ENCODE results near the gene SP3. TPM values are rescaled to one million over a fixed set of nuclear protein-coding genes. Genes with fewer than 3 reads are reported as not detected.

SP3 gene
- total RNA-seq, 1 donor from 2014 or later: 71.2 TPM

DNA sequence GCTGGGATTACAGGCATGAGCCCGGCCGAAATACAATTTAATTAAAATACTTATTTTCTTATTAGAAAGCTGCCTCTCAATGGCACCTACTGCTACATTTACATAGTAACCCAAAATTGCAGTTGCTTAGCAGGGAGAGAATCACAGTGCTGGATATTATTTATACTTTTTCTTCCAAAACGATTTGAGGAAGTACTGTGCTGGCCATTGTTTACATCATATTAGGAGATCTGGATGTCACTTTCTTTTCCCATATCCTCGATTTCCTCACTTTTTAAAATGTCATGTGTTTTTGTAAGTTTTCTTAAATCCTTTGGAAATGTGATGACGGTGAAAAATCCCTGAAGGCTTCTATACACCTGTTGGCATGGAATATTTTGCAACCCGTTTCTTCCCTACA lies 3.4 kb upstream of the SP3 start:
- DNase-seq (ENCODE audit: low read depth in 2 of 2): no peak

- no peak for DNase-seq (ENCODE audit: low read depth in 2 of 2)
Observed at GRCh38 chr2:173966274-173967098, 1.3 kb upstream of the SP3 start.

GRCh38 chr2:173964565-173965371 lies 405 bp downstream of the SP3 start:
- DNase-seq (ENCODE audit: low read depth in 2 of 2): peak; percentile 61 to 91

DNA sequence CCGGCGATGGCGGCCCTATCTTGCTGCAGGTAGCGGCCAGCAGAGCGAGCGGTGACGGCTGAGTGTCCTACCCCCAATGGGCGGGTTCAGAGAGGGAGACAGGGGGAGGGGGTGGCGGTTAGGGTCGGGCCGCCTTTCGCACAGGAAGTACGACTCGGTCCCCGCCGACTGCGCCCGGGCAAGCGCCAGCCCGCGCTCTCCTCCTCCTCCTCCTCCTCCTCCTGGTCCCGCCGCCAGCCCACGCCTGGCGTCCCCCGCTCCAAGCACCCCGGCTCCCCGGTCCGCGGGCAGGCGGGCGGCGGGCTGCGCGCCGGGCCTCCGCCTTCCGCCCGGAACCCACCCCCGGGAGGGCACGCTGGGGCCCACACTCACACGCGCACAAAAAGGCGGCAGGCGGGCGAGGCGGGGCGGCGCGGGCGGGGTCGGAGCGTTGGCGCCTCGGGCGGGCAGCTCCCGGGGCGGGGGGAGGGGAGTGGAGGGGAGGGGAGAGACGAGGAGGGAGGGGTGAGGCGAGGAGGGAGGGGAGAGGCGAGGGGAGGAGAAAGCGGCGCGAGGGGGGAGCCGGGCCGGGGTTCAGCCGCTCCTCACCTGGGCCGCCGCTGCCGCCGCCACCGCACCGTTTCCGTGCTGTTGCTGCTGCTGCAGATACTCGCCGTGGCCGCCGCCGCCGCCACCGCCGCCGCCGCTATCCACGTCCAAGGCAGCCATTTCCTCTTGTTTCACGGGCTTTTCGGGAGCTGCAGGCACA lies 1.2 kb downstream of the SP3 start:
- peak; percentile 70 to 91 for DNase-seq (ENCODE audit: low read depth in 2 of 2)

GRCh38 chr2:173963323-173963816 lies 1.8 kb downstream of the SP3 start:
- DNase-seq (ENCODE audit: low read depth in 2 of 2): peak; percentile 45 to 66

DNA sequence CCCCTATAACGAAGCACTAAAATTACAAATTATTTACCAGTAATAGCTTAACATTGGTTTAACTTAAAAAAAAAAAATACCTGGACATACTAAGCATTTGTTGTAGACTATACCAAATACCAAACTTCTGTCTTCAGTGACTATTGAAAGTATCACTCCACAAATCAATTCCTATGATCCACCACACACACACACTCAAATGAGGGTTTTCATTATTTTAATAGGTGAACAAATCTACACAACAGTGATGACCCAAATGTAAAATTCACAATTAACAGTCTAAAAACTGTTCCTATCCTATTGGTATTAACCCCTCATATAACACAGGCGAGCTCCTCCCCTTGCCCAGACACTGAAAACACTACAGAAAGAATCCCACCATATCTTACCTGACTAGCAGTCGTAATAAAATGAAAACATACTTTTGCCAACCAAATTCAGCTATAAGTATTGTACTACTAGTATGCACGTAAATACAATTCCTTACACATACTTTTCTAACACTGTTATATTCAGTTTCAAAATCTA lies 2.5 kb downstream of the SP3 start:
- no peak for DNase-seq (ENCODE audit: low read depth in 2 of 2)

DNA sequence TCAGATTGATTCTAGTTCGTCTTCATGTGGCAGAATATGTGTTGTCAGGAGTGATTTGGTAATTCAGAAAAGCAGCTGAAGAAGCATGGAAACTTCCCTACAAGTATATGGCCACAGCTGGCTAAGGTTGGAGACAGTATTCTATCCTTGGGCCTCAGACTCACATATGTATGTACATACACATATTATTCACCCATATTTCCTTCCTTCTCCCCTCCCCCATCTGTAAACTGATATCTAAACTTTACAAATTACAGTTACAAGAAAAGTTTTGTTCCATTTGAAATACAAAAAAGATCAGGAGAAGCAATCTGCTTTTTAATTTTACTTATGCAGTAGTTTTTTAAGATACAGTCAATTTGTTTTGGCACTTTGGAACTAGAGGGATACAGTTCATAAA lies 3.1 kb downstream of the SP3 start:
- DNase-seq (ENCODE audit: low read depth in 2 of 2): peak in 1 of 2 donors; percentile 44

- peak in 1 of 2 donors; percentile 12 for DNase-seq (ENCODE audit: low read depth in 2 of 2)
Observed at GRCh38 chr2:173961346-173961705, 3.8 kb downstream of the SP3 start.

DNA sequence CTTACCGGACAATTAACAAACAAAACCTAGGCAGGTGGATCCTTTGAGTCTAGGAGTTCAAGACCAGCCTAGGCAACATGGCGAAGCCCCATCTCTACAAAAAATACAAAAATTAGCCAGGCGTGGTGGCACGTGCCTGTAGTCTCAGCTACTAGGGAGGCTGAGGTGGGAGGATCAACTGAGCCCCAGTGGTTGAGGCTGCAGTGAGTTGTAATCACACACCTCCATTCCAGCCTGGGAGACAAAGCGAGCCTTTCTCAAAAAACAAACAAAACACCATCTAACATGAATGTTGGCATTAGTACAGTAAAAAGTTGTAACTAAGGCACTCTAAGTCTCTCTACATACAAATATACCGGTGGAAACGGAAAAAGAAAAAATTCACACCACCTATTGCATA lies 5.3 kb downstream of the SP3 start:
- no peak for DNase-seq (ENCODE audit: low read depth in 2 of 2)

GRCh38 chr2:173959358-173959884 lies 5.8 kb downstream of the SP3 start:
- no peak for DNase-seq (ENCODE audit: low read depth in 2 of 2)

DNA sequence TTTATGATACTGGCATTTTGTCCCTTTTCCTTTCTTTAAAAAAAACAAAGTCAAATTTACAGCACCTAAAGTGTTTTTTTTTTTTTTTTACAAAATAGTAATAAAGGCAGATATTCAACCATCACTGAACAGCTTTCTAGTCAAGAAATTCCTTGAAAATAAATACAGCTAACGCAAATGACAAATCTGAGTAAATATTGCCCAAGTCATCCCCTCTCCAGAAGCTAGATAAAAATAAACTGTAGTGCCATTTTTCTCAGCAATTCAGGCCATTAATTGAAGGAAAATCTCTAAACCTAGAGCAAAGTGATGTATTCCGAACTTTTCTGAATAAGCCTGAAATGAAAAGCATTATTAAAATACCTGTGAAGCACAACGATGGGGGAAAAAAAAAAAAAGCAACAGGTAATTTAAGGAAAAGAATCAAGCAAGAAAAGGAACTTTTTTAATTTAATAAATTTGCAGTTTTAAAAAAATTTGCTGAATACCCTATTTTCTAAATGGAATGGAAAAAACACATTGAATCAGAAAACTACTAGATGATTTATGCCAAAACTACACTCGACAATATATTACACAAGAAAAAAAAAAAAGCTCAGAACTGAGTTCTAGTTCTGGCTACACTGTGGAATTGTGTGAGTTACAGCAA lies 6.9 kb downstream of the SP3 start:
- DNase-seq (ENCODE audit: low read depth in 2 of 2): no peak

DNA sequence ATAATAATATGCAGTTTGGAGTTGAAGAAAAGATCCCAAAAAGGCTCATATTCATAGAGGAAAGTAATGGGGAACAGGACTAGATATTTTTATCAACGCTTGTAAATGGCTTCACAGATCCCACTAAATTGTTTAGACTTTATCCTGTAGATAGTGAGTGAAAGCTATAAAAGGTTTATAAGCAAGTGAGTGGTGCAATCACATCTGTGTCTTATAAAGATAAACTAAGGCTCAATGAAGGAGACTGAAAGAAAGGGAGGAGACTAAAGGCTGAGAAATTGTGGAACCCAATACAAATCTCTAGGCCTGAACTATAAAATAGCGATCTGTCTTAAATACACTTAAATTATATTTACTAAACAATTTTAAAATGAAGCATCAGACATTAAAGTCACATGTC lies 7.7 kb downstream of the SP3 start:
- DNase-seq (ENCODE audit: low read depth in 2 of 2): no peak

- no peak for DNase-seq (ENCODE audit: low read depth in 2 of 2)
Observed at GRCh38 chr2:173956454-173956853, 8.7 kb downstream of the SP3 start.

DNA sequence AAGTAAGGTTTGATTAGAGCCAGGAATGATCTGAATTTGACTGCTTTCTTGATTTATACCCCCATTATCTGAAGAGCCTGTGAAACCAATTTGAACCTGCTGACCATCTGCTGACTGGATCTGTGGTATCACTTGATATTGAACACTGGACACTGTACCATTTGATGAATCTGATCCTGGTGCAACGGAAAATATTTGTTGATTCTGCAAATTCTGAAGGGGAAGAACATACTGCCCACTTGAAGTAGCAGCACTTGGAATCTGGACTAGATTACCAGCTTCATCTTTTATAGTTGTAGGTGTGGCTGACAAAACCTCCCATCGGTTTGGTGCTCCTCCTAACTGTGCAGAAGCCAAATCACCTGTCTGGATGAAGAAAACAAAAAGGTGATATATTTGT lies 9.3 kb downstream of the SP3 start:
- no peak for DNase-seq (ENCODE audit: low read depth in 2 of 2)

DNA sequence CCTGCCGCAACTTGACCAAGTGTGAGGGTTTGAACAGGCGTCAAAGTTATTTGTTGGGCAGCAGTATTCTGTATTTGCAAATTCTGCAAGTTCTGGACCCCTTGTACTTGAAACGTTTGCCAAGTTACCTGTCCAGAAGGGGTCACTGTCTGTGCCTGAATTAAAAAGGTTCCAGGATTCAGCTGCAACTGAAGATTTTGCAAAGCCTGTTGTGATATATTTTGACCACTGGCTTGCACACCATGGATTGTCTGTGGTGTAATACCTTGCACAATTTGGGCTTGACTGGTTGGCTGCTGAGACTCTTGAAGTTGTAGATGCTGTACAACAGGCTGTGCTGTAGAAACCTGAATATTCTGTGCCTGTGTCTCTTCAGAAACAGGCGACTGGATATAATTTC lies 10.2 kb downstream of the SP3 start:
- DNase-seq (ENCODE audit: low read depth in 2 of 2): no peak

DNA sequence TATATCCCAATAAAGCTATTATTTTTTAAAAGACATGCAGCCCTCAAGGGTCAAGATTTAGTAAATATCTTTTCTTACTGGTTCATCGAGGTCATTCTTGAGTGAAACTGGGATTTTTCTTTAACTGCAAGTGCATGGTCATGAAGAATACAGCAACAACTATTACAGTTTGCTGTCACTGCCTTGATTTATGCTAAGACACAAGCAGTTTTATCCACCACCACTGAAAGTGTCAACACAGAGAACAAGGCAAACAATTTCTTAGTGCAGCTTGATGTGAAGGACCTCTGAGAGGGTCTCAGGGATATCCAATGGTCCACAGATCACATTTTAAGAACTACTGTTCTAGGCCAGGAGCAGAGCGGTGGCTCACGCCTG lies 12.1 kb downstream of the SP3 start:
- no peak for DNase-seq (ENCODE audit: low read depth in 2 of 2)

DNA sequence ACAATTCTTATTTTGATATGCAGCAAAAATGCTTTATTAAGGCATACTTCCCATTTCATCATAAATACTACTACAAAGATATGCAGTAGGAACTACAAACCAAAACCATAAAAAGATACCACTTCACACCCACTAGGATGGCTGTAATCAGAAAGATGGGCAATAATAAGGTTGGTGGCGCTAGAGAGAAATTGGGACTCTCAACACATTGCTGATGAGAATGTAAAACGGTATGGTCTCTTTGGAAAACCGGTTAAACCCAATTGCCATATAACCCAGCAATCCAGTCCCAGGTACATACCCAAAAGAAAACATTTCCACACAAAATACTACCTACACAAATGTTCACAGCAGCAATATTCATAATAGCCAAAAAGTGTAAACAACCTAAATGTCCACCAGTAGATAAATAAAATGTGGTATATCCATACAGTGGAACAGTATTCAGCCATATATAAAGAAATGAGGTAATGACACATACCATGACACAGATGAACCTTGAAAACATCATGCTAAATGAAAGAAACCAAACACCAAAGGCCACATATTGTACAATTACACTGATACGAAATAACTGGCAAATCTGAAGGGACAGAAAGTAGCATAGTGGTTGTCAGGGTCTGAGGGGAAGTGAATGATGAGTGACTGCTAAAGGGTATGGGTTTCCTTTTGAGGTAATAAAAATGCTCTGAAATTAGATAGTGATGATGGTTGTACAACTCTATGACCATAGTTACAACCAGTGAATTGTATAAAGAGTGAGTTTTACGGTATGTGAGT lies 12.7 kb downstream of the SP3 start:
- DNase-seq (ENCODE audit: low read depth in 2 of 2): no peak

- no peak for DNase-seq (ENCODE audit: low read depth in 2 of 2)
Observed at GRCh38 chr2:173948842-173949241, 16.3 kb downstream of the SP3 start.

DNA sequence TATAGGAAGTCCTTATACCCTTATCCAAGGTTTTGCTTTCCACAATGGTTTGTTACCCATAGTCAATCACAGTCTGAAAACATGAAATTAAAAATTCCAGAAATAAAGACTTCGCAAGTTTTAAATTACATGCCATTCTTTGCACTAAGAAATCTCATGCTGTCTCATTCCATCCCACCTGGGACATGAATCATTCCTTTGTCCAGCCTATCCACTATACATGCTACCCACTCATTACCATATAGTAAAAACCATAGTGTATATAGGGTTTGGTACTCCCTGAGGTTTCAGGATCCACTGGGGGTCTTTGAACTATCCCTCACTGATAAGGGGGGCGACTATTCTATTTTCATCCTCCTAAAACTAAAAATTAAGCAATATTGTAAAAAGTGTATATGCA lies 17.0 kb downstream of the SP3 start:
- no peak for DNase-seq (ENCODE audit: low read depth in 2 of 2)

DNA sequence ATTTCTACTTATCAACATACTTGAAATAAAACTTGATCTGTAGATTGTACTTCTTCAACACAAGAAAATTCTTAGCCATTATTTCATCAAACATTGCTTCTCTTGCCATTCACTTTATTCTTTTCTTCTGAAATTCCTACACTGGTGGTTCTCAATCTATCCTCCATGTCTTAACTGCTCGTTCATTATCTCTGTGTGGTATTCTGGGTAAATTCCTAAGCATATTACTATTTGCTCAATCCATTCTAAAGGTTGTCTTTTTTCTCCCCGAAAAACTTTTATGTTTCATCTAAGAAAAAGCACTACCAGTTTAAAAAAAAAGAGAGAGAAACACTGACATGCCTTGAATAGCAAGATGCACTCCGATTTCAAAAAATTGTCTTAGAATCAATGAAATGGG lies 18.0 kb downstream of the SP3 start:
- no peak for DNase-seq (ENCODE audit: low read depth in 2 of 2)
